GM21515 (cell line): ENCODE results near the gene YPEL4.
"Not testable (repeated sequence)": the region's sequence is repeated elsewhere in the genome, so short reads cannot be mapped to it uniquely, and the experiment has no call there.

Source experiments
- ATAC-seq: cut with Tn5 transposase; IDR thresholded peaks from one replicate; pipeline ENCODE4 v1.9.1; 2021; ENCODE audit not compliant: unreplicated experiment

The YPEL4 gene

GRCh38 chr11:57649826-57650738, at the start of gene YPEL4:
YPEL4 (minus strand) TSS chr11:57649912; CDS start chr11:57647107, 2,805 bp downstream.
- ATAC-seq, result no peak

- ATAC-seq, result no peak
These were observed 49.2 kb upstream of the YPEL4 start for GRCh38 chr11:57698843-57699365.

GRCh38 chr11:57690474-57690873, 40.8 kb upstream of the YPEL4 start:
- ATAC-seq, result not testable (repeated sequence)

GRCh38 chr11:57681168-57681567, 31.5 kb upstream of the YPEL4 start:
- no peak for ATAC-seq

- no peak for ATAC-seq
These were observed 30.8 kb upstream of the YPEL4 start for GRCh38 chr11:57680552-57680874.

GRCh38 chr11:57679396-57679795, 29.7 kb upstream of the YPEL4 start:
- ATAC-seq, result no peak

GRCh38 chr11:57675176-57675941, 25.6 kb upstream of the YPEL4 start:
- no peak for ATAC-seq

GRCh38 chr11:57674251-57674650, 24.5 kb upstream of the YPEL4 start:
- ATAC-seq, result no peak

- ATAC-seq, result peak; percentile 10
These were observed 18.7 kb upstream of the YPEL4 start for GRCh38 chr11:57668434-57668782.

- ATAC-seq, result peak; percentile 84
These were observed 18.2 kb upstream of the YPEL4 start, which contains the start of gene ZDHHC5 for GRCh38 chr11:57667736-57668433. ZDHHC5 (plus strand) TSS chr11:57668114; CDS start chr11:57673091, 4,977 bp downstream.

GRCh38 chr11:57667117-57667735, 17.5 kb upstream of the YPEL4 start:
- ATAC-seq, result peak; percentile 69

- ATAC-seq, result no peak
These were observed 14.3 kb upstream of the YPEL4 start for GRCh38 chr11:57663975-57664374.

GRCh38 chr11:57662893-57663292, 13.2 kb upstream of the YPEL4 start:
- no peak for ATAC-seq

GRCh38 chr11:57659669-57660068, 10.0 kb upstream of the YPEL4 start:
- no peak for ATAC-seq

- ATAC-seq, result no peak
These were observed 8.3 kb upstream of the YPEL4 start for GRCh38 chr11:57658023-57658361.

GRCh38 chr11:57657194-57658022, 7.7 kb upstream of the YPEL4 start, which contains the start of gene CLP1:
CLP1 (plus strand) TSS chr11:57657762; CDS start chr11:57659477, 1,715 bp downstream.
- peak; percentile 97 for ATAC-seq

- no peak for ATAC-seq
These were observed 7.1 kb upstream of the YPEL4 start for GRCh38 chr11:57656885-57657193.

GRCh38 chr11:57653163-57653562, 3.5 kb upstream of the YPEL4 start:
- no peak for ATAC-seq

GRCh38 chr11:57652662-57653061, 3.0 kb upstream of the YPEL4 start:
- ATAC-seq, result no peak

GRCh38 chr11:57652230-57652629, 2.5 kb upstream of the YPEL4 start:
- not testable (repeated sequence) for ATAC-seq
